Ascending aorta (tissue), 2 donors: Measurements from ENCODE around the gene ZNF226. TPM values are rescaled to one million over a fixed set of nuclear protein-coding genes. Genes with fewer than 3 reads are reported as not detected.
"Not testable (repeated sequence)": the region's sequence is repeated elsewhere in the genome, so short reads cannot be mapped to it uniquely, and the experiment has no call there.

Experiments used
- DNase-seq, 2 donors: peaks; one replicate each; pipeline ENCODE4 v3.0.0-alpha.2; 2019; ENCODE audit warnings: low spot score in 2 of 2
- H3K27ac ChIP-seq, 2 donors: fragments of 200-600 bp; sonication (generic); one replicate each; pipeline ENCODE4 v1.5.1; 2016 to 2017; ENCODE audit warnings: mild to moderate bottlenecking in 1 of 2
- H3K27me3 ChIP-seq: fragments of 200-600 bp; sonication (generic); one replicate; pipeline ENCODE4 v1.5.1; 2017
- H3K36me3 ChIP-seq, 2 donors: fragments of 200-600 bp; sonication (generic); one replicate each; pipeline ENCODE4 v1.5.1; 2016
- H3K4me1 ChIP-seq, 2 donors: fragments of 200-600 bp; sonication (generic); one replicate each; pipeline ENCODE4 v1.5.1; 2016 to 2017; ENCODE audit warnings: mild to moderate bottlenecking in 1 of 2
- H3K4me3 ChIP-seq, 2 donors: fragments of 200-600 bp; sonication (generic); one replicate each; pipeline ENCODE4 v1.5.1; 2016 to 2017; ENCODE audit warnings: mild to moderate bottlenecking in 1 of 2
- H3K9me3 ChIP-seq, 2 donors: fragments of 200-600 bp; sonication (generic); one replicate each; pipeline ENCODE4 v1.5.1; 2016
- intact Hi-C: fragments of 100-400 bp; cut with DNase I; formaldehyde crosslinking; loops from one replicate; pipeline ENCODE4 v1.15.1; 2023
- total RNA-seq: library from RNA; depleted of rRNA; stranded (reverse); fragments of >200 nt; gene quantifications from one replicate; pipeline ENCODE4 v1.1.0, GENCODE V29; 2016
- TF ChIP-seq, protein P1 (sequence below), 3 experiments: fragments of 200-600 bp in 2 of 3; fragments of 450-650 bp in 1 of 3; sonication (generic) in 2 of 3; IDR thresholded peaks; one replicate each; pipeline ENCODE4 v1.5.1; 2016 to 2019; ENCODE audit warnings: antibody characterized with exemption in 3 of 3, mild to moderate bottlenecking in 1 of 3, moderate library complexity in 1 of 3

The ZNF226 gene
- total RNA-seq, 1 donor from 2014 or later = 4.7 TPM

DNA sequence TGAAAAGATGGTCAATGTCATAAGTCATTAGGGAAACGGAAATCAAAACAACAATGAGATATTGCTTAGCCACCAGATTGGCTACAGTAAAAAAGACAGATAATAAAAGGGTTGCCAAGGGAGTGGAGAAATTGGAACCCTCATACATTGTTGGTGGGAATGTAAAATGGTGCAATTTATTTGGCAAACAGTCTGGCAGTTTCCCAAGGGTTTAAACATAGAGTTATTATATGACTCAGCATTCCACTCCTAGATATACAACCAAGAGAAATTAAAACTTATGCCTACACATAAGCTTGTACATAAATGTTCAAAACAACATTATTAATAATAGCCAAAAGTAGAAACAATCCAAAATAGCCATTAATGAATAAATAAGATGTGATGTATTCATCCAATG is 37.6 kb downstream of the ZNF226 start:
- Histone ChIP-seq H3K36me3 (no peaks in the 10 kb centered on the region), H3K4me3 (no peak overlapping the region), H3K9me3 (peaks cover 0 to 46% of the 10 kb centered on the region in 2 donors), H3K4me1 (no peaks in the 10 kb centered on the region), H3K27me3 (no peaks in the 10 kb centered on the region), H3K27ac (no peak overlapping the region)
- DNase-seq = no peak
- intact Hi-C loops = no loop called here
- TF ChIP-seq, protein P1, sequence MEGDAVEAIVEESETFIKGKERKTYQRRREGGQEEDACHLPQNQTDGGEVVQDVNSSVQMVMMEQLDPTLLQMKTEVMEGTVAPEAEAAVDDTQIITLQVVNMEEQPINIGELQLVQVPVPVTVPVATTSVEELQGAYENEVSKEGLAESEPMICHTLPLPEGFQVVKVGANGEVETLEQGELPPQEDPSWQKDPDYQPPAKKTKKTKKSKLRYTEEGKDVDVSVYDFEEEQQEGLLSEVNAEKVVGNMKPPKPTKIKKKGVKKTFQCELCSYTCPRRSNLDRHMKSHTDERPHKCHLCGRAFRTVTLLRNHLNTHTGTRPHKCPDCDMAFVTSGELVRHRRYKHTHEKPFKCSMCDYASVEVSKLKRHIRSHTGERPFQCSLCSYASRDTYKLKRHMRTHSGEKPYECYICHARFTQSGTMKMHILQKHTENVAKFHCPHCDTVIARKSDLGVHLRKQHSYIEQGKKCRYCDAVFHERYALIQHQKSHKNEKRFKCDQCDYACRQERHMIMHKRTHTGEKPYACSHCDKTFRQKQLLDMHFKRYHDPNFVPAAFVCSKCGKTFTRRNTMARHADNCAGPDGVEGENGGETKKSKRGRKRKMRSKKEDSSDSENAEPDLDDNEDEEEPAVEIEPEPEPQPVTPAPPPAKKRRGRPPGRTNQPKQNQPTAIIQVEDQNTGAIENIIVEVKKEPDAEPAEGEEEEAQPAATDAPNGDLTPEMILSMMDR (IDR thresholded peaks at IDR 0.05) = no peak

DNA sequence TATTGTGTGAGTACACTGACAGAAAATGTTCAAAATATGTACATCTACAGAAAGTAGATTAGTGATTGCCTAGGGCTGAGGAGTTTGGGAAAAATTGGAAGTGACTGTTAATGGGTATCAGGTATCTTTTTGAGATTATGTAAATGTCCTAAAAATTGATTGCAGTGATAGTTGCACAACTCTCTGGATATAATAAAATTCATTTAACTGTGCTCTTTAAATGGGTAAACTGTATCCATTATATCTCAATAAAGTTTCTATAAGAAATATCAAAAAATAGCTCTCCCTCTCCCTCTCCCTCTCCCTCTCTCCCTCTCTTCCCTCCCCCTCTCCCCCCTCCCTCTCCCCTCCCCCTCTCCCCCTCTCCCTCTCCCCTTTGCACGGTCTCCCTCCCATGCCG is 38.1 kb downstream of the ZNF226 start:
- TF ChIP-seq, protein P1 (IDR thresholded peaks at IDR 0.05) = no peak
- Histone ChIP-seq H3K27ac (no peak overlapping the region), H3K36me3 (no peaks in the 10 kb centered on the region), H3K4me3 (no peak overlapping the region), H3K9me3 (peaks cover 0 to 41% of the 10 kb centered on the region in 2 donors), H3K4me1 (no peaks in the 10 kb centered on the region), H3K27me3 (no peaks in the 10 kb centered on the region)
- no peak for DNase-seq
- intact Hi-C loops = no loop called here

DNA sequence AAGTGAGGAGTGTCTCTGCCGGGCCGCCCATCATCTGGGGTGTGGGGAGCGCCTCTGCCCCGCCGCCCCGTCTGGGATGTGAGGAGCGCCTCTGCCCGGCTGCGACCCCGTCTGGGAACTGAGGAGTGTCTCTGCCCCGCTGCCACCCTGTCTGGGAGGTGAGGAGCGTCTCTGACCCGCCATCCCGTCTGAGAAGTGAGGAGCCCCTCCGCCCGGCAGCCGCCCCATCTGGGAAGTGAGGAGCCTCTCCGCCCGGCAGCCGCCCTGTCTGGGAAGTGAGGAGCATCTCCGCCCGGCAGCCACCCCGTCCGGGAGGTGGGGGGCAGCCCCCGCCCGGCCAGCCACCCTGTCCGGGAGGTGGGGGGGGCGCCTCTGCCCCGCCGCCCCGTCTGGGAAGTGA is 39.0 kb downstream of the ZNF226 start:
- H3K27me3 ChIP-seq, DNase-seq, H3K4me3 ChIP-seq, intact Hi-C loops, H3K27ac ChIP-seq, H3K4me1 ChIP-seq, H3K36me3 ChIP-seq: not testable (repeated sequence)
- H3K9me3 ChIP-seq = peaks cover 2 to 33% of the 10 kb centered on the region in 2 donors

DNA sequence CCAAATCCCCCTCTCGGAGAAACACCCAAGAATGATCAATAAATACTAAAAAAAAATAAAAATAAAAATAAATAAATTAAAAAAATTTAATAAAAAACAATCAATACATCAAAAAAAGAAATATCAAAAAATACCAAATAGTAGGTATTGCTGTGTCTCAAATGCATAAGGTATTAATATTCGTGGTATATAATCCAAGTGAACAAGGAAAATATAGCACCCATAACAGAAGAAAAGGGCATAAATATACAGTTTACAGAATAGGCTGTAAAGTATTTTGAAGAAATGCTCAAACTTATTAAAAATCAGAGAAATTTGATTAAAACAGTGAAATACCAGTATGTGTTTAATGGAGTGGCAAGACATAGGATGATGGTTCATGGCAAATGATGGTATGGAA is 39.9 kb downstream of the ZNF226 start:
- no peaks in the 10 kb centered on the region for H3K27me3 ChIP-seq
- no peak overlapping the region for H3K4me3 ChIP-seq
- TF ChIP-seq, protein P1 (IDR thresholded peaks at IDR 0.05) = no peak
- no peak overlapping the region for H3K27ac ChIP-seq
- DNase-seq = no peak
- intact Hi-C loops = no loop called here
- no peaks in the 10 kb centered on the region for H3K36me3 ChIP-seq
- H3K9me3 ChIP-seq = peaks cover 2 to 27% of the 10 kb centered on the region in 2 donors
- H3K4me1 ChIP-seq = no peaks in the 10 kb centered on the region

DNA sequence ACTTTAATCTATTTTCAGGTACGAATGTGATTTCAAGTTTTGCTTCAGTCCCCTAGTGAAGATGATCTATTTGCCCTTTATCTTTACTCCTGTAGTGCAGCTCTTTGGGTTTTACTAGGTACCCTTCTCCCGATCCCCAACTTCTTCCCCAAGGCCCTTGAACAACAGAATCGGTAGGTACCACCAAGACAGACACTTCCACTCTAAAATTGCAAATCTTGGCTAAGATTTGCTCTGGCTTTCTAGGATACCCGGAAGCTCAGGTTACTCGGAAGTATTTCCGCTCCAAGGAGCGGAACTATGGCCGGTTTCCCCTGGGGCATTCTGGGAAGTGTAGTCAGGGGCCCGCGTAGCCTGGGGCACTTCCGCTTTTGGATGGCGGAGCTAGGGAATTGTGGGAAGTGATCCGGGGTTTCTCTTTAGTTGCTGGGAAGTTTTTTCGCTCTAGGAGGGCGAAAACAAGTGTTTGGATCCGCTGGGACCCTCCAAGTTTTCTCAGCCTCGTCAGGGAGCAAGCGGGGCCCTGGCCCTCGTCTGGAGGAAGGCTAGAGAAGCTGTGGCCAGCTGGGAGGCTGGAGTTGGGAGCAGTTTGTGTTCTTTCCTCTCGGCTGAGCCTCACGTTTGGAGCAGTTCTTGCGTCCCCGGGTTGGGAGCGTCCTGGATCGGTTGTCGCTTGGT is 42.4 kb downstream of the ZNF226 start:
- H3K27ac ChIP-seq = peak overlapping the region; percentile 81 to 83
- no peaks in the 10 kb centered on the region for H3K4me1 ChIP-seq
- intact Hi-C loops = no loop called here
- H3K36me3 ChIP-seq = no peaks in the 10 kb centered on the region
- peak overlapping the region; percentile 67 to 74 for H3K4me3 ChIP-seq
- TF ChIP-seq, protein P1 (IDR thresholded peaks at IDR 0.05) = no peak
- H3K9me3 ChIP-seq = peaks cover 2 to 14% of the 10 kb centered on the region in 2 donors
- DNase-seq = peak; percentile 55 to 89
- no peaks in the 10 kb centered on the region for H3K27me3 ChIP-seq

DNA sequence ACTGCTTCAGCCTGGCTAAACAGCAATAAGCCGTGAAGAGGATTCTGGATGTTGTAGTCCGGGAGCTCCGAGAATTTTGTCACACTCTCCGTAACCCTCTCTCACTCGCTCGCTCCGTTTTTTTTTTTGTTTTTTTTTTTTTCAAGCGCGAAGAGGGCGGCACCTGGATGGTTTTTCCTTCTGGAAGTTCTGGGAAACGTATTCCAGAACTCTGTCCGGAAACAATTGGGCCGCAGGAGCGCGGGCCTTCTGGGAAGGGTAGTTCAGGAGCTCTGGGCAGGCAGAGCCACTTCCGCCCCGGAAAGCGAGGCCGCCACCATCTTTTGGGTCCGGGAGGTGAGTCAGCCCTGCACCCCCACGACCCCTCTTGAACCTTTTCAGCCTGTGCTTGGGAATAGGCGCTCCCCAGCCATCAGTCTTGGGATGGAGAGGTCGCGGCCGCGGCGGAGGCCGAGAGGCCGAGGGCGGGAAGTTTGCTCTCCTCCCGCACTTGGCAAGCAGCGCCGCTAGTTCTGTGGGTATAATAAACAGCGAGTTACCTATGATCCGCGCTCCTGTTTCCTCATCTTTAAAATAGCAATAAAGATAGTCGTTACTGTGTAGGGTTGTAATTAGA is 47.5 kb downstream of the ZNF226 start, which contains the start of gene ZNF227:
ZNF227 (plus strand) TSS at position 283 of the 616 bp plus-strand sequence. CDS start 5,261 bp downstream, outside the sequence.
- Histone ChIP-seq H3K27me3 (no peaks in the 10 kb centered on the region), H3K36me3 (peaks cover 9 to 30% of the 10 kb centered on the region in 2 donors), H3K9me3 (peaks cover 2 to 27% of the 10 kb centered on the region in 2 donors), H3K4me1 (no peaks in the 10 kb centered on the region), H3K4me3 (peak within 1 kb of the TSS; percentile 70 to 71), H3K27ac (peak within 1 kb of the TSS; percentile 73 to 78)
- TF ChIP-seq, protein P1 (IDR thresholded peaks at IDR 0.05) = no peak
- peak; percentile 71 to 97 for DNase-seq
- intact Hi-C loops = loop anchor here (1.0 to 5.0 kb wide), 9 partner anchors 48 to 277 kb away; partner anchors contain the start of genes ZNF112, ZNF221, ZNF224 and ZNF225
